ENCODE measurements around the gene DDX11. TPM values are rescaled to one million over a fixed set of nuclear protein-coding genes. Genes with fewer than 3 reads are reported as not detected.

Gene DDX11
- total RNA-seq, 1 experiment from 2014 or later, result 136 TPM

- ChIA-PET RAD21 (ENCODE audit: low non-redundant PET in 1 of 2, low total read pairs in 2 of 2, uncharacterized antibody in 2 of 2, unreplicated experiment in 2 of 2) (no interaction called here), CTCF (no interaction called here), POLR2A (no interaction called here)
- Histone ChIP-seq H3K9ac (ENCODE audit: low read length) (no peak overlapping the region), H3K36me3 (ENCODE audit: control insufficient read depth in 1 of 2, insufficient read depth in 2 of 2, low read length in 2 of 2) (no peaks in the 10 kb centered on the region), H3K27ac (ENCODE audit: low read depth, low read length) (no peak overlapping the region), H3K4me1 (ENCODE audit: control insufficient read depth in 1 of 2, insufficient read depth in 2 of 2, low read length in 2 of 2) (peaks cover 6 to 11% of the 10 kb centered on the region in 2 experiments), H3K9me2 (ENCODE audit: insufficient read depth) (no peaks in the 10 kb centered on the region), H4K20me1 (ENCODE audit: insufficient read depth) (no peaks in the 10 kb centered on the region), H2AFZ (ENCODE audit: low read depth, low read length, poor library complexity, severe bottlenecking) (no peak overlapping the region), H3K9me3 (ENCODE audit: control insufficient read depth in 1 of 2, insufficient read depth in 1 of 2, low read depth in 1 of 2, low read length in 2 of 2) (no peaks in the 10 kb centered on the region), H3K79me2 (ENCODE audit: insufficient read depth, low read length) (no peaks in the 10 kb centered on the region), H3K4me2 (ENCODE audit: low read length) (no peak overlapping the region), H3K27me3 (ENCODE audit: insufficient read depth, low read length) (no peaks in the 10 kb centered on the region), H3K4me3 (replicated peaks in 1 of 2; ENCODE audit: low read depth in 1 of 2, low read length in 2 of 2) (no peak overlapping the region)
- no TSS peak for BruUV-seq (replicated peaks)
- TF ChIP-seq CBX3 (IDR thresholded peaks at IDR 0.05; ENCODE audit: low read depth), result no peak
- no peak for TF ChIP-seq MAX (IDR thresholded peaks at IDR 0.05)
- no peak for TF ChIP-seq ATF3 (IDR thresholded peaks at IDR 0.05)
- no peak for TF ChIP-seq SRF (IDR thresholded peaks at IDR 0.05; ENCODE audit: low read depth)
- no peak for TF ChIP-seq POLR2AphosphoS5 (IDR thresholded peaks at IDR 0.05; ENCODE audit: low read depth, low read length)
- no peak for TF ChIP-seq REST (IDR thresholded peaks at IDR 0.05; ENCODE audit: low read depth)
- no peak for TF ChIP-seq FOSL1 (IDR thresholded peaks at IDR 0.05; ENCODE audit: low read depth)
- no peak for TF ChIP-seq CEBPB (IDR thresholded peaks at IDR 0.05; ENCODE audit: low read depth)
- TF ChIP-seq EZH2 (IDR thresholded peaks at IDR 0.05), result no peak
- TF ChIP-seq YY1 (IDR thresholded peaks at IDR 0.05; ENCODE audit: extremely low read depth, insufficient replicate concordance, low read depth, low read length), result no peak
- no peak for TF ChIP-seq SP1 (IDR thresholded peaks at IDR 0.05; ENCODE audit: low read depth)
- TF ChIP-seq CTCF (IDR thresholded peaks at IDR 0.05 in 2 of 3, conservative IDR thresholded peaks at IDR 0.05 in 1 of 3; ENCODE audit: borderline replicate concordance in 1 of 3, insufficient read depth in 1 of 3, low read depth in 2 of 3, low read length in 2 of 3), result no peak
- no peak for TF ChIP-seq ZBTB33 (IDR thresholded peaks at IDR 0.05; ENCODE audit: extremely low read depth, insufficient replicate concordance, low read length)
- no peak for TF ChIP-seq RAD21 (IDR thresholded peaks at IDR 0.05; ENCODE audit: low read depth)
- no peak for TF ChIP-seq TCF7L2 (IDR thresholded peaks at IDR 0.05; ENCODE audit: borderline replicate concordance, extremely low read depth, insufficient read depth, insufficient read length)
- no peak for TF ChIP-seq POLR2A (IDR thresholded peaks at IDR 0.05; ENCODE audit: borderline replicate concordance, extremely low read depth, insufficient read depth, insufficient read length)
- no peak for TF ChIP-seq SIN3A (IDR thresholded peaks at IDR 0.05; ENCODE audit: low read depth)
- no peak for TF ChIP-seq ELF1 (IDR thresholded peaks at IDR 0.05; ENCODE audit: borderline replicate concordance, low read depth)
- DNase-seq (ENCODE audit: low read depth, low spot score), result no peak
- intact Hi-C loops (cut with micrococcal nuclease), result no loop called here
- no peak for ATAC-seq
Observed at GRCh38 chr12:31105668-31106067, 32.0 kb downstream of the DDX11 start.
